ENCODE results near the gene BTG1. TPM values are rescaled to one million over a fixed set of nuclear protein-coding genes. Genes with fewer than 3 reads are reported as not detected.
A peak's percentile ranks its signal among the peaks of the same experiment; 100 is the strongest.

BTG1 gene
- total and polyA plus RNA-seq, 2 experiments from 2014 or later, result 61.2 to 219 TPM

DNA sequence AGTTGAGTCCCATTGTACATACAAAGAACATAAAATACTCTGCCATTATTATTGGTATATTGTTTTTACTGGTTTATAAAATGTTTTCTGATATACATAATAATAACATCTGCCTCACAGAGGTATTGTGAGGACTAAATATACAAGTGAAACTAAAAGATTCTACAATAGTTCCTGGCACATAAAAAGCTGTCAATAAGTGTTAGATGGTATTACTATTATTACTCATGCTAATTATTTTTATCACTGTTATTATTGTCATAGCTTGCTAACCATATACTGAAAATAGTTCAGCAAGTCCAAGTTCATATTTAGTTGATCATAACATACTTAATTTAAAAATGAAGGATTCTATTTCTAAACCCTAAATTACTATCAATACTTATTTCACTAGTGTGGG is 34.4 kb downstream of the BTG1 start:
- TF ChIP-seq CTCF (IDR thresholded peaks at IDR 0.05; ENCODE audit: low read depth, low read length), result no peak
- Histone ChIP-seq H3K36me3 (no peaks in the 10 kb centered on the region), H3K4me3 (no peak overlapping the region), H3K9me3 (ENCODE audit: low read depth) (no peaks in the 10 kb centered on the region), H3K4me1 (ENCODE audit: low read depth) (peaks cover 36% of the 10 kb centered on the region), H3K27me3 (no peaks in the 10 kb centered on the region), H3K27ac (no peak overlapping the region)
- no peak for DNase-seq (ENCODE audit: low read depth in 1 of 2, low spot score in 1 of 2)

- H3K36me3 ChIP-seq, result no peaks in the 10 kb centered on the region
- TF ChIP-seq CTCF (IDR thresholded peaks at IDR 0.05; ENCODE audit: low read depth, low read length), result no peak
- peaks cover 36% of the 10 kb centered on the region for H3K4me1 ChIP-seq (ENCODE audit: low read depth)
- no peak overlapping the region for H3K27ac ChIP-seq
- no peak overlapping the region for H3K4me3 ChIP-seq
- no peak for DNase-seq (ENCODE audit: low read depth in 1 of 2, low spot score in 1 of 2)
- H3K9me3 ChIP-seq (ENCODE audit: low read depth), result no peaks in the 10 kb centered on the region
- no peaks in the 10 kb centered on the region for H3K27me3 ChIP-seq
These were observed 35.5 kb downstream of the BTG1 start for GRCh38 chr12:92110083-92110640.

DNA sequence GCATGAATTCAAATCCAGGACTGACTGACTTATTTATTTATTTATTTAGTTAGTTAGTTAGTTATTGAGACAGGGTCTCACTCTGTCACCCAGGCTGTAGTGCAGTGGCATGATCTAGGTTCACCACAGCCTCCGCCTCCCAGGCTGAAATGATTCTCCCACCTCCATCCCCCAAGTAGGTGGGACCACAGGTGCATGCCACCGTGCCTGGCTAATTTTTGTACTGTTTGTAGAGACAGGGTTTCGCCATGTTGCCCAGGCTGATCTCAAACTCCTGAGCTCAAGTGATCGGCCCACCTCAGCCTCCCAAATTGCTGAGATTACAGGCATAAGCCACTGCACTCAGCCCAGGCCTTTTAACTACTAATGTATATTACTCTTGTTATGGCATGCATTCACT is 36.0 kb downstream of the BTG1 start:
- no peak overlapping the region for H3K4me3 ChIP-seq
- TF ChIP-seq CTCF (IDR thresholded peaks at IDR 0.05; ENCODE audit: low read depth, low read length), result no peak
- no peak overlapping the region for H3K27ac ChIP-seq
- no peaks in the 10 kb centered on the region for H3K36me3 ChIP-seq
- H3K4me1 ChIP-seq (ENCODE audit: low read depth), result peaks cover 36% of the 10 kb centered on the region
- H3K27me3 ChIP-seq, result no peaks in the 10 kb centered on the region
- no peak for DNase-seq (ENCODE audit: low read depth in 1 of 2, low spot score in 1 of 2)
- H3K9me3 ChIP-seq (ENCODE audit: low read depth), result no peaks in the 10 kb centered on the region

GRCh38 chr12:92108651-92109050 is 37.0 kb downstream of the BTG1 start:
- Histone ChIP-seq H3K4me3 (no peak overlapping the region), H3K36me3 (no peaks in the 10 kb centered on the region), H3K27me3 (no peaks in the 10 kb centered on the region), H3K27ac (peak overlapping the region; percentile 87), H3K9me3 (ENCODE audit: low read depth) (no peaks in the 10 kb centered on the region), H3K4me1 (ENCODE audit: low read depth) (peaks cover 36% of the 10 kb centered on the region)
- DNase-seq (ENCODE audit: low read depth in 1 of 2, low spot score in 1 of 2), result peak; percentile 47 to 87
- no peak for TF ChIP-seq CTCF (IDR thresholded peaks at IDR 0.05; ENCODE audit: low read depth, low read length)

DNA sequence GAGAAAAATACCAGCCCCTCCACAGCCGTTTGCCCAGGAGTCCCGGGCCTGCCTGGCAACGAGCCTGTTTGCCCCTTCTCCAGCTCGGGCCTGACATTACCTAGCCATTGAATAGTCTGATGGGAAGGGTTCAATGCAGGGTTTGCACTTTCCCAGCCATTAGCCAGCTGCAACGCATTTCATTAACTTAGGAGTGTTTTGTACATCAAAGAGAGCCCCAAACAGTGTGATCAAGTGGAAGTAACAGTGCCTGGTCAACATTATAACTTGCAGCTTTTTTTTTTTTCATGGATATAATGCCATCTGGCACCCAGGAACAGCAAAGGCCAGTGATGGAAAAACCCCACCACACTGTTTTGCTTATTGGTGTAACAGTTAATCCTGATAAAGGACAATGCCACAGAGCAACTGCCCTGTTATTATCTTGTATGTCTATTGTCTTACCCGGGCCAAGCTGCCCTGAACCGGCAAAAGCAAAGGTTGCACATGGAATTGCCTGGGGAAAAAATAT is 38.0 kb downstream of the BTG1 start:
- TF ChIP-seq CTCF (IDR thresholded peaks at IDR 0.05; ENCODE audit: low read depth, low read length), result no peak
- Histone ChIP-seq H3K4me3 (no peak overlapping the region), H3K27ac (peak overlapping the region; percentile 87), H3K4me1 (ENCODE audit: low read depth) (peaks cover 36% of the 10 kb centered on the region), H3K36me3 (no peaks in the 10 kb centered on the region), H3K9me3 (ENCODE audit: low read depth) (no peaks in the 10 kb centered on the region), H3K27me3 (no peaks in the 10 kb centered on the region)
- DNase-seq (ENCODE audit: low read depth in 1 of 2, low spot score in 1 of 2), result peak in 1 of 2 donors; percentile 30
